Measurements from ENCODE around the gene TBC1D1. TPM values are rescaled to one million over a fixed set of nuclear protein-coding genes. Genes with fewer than 3 reads are reported as not detected.
A peak's percentile ranks its signal among the peaks of the same experiment; 100 is the strongest.
"Not testable (repeated sequence)": the region's sequence is repeated elsewhere in the genome, so short reads cannot be mapped to it uniquely, and the experiment has no call there.

TBC1D1 gene
- total and polyA plus RNA-seq, 3 experiments from 2014 or later: 26.7 to 76.1 (median 73.1) TPM

DNA sequence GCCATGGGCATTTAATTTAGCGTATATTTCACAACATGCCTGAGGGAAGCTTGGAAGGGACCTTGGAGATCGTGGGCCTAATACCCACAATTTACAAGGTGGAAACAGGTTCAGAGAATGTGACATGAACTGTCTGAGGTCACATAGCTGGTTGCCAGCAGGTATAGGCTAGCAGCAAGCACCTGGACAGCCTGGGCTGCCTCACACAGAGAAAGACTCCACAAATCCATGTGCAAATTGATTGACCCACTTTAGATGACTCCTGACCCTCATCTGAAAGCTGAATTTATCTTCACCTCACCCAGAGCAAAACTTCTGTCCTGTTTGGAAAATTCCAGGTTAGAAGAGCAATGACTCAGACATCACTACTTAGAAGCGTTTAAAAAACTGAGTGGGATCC lies 75.2 kb downstream of the TBC1D1 start:
- peaks cover 24 to 30% (median 27%) of the 10 kb centered on the region in 3 donors for H3K4me1 Mint-ChIP-seq
- H3K4me3 Mint-ChIP-seq: no peak overlapping the region
- no peaks in the 10 kb centered on the region for H3K27me3 Mint-ChIP-seq
- Histone ChIP-seq H3K36me3 (ENCODE audit: insufficient read depth, low read length) (no peaks in the 10 kb centered on the region), H3K27me3 (ENCODE audit: insufficient read depth, low read length, poor library complexity, severe bottlenecking) (no peaks in the 10 kb centered on the region), H3K4me1 (ENCODE audit: insufficient read depth, low read length) (no peaks in the 10 kb centered on the region), H3K9me3 (ENCODE audit: low read length) (no peaks in the 10 kb centered on the region), H3K27ac (ENCODE audit: low read depth, low read length) (no peak overlapping the region), H3K4me3 (ENCODE audit: low read length) (no peak overlapping the region)
- H3K36me3 Mint-ChIP-seq: peaks cover 0 to 8% (median 2%) of the 10 kb centered on the region in 3 donors
- H3K27ac Mint-ChIP-seq: no peak overlapping the region
- CTCF ChIA-PET: no interaction called here
- no peak for DNase-seq
- H3K9me3 Mint-ChIP-seq: no peaks in the 10 kb centered on the region
- POLR2A ChIA-PET: no interaction called here

GRCh38 chr4:37967736-37968135 lies 76.9 kb downstream of the TBC1D1 start:
- DNase-seq: no peak
- Mint-ChIP-seq H3K27me3 (no peaks in the 10 kb centered on the region), H3K4me1 (peaks cover 24 to 30% (median 27%) of the 10 kb centered on the region in 3 donors), H3K27ac (no peak overlapping the region), H3K36me3 (peaks cover 0 to 8% (median 2%) of the 10 kb centered on the region in 3 donors), H3K4me3 (no peak overlapping the region), H3K9me3 (no peaks in the 10 kb centered on the region)
- no peaks in the 10 kb centered on the region for H3K4me1 ChIP-seq (ENCODE audit: insufficient read depth, low read length)
- H3K9me3 ChIP-seq (ENCODE audit: low read length): no peaks in the 10 kb centered on the region
- ChIA-PET CTCF (interaction anchor here (1.1 to 1.6 kb wide), 2 partner anchors 10 to 165 kb away, joined by 3 to 5 read pairs; no protein-coding TSS in a partner anchor), POLR2A (no interaction called here)
- H3K27ac ChIP-seq (ENCODE audit: low read depth, low read length): no peak overlapping the region
- H3K4me3 ChIP-seq (ENCODE audit: low read length): no peak overlapping the region
- H3K36me3 ChIP-seq (ENCODE audit: insufficient read depth, low read length): no peaks in the 10 kb centered on the region
- H3K27me3 ChIP-seq (ENCODE audit: insufficient read depth, low read length, poor library complexity, severe bottlenecking): no peaks in the 10 kb centered on the region

DNA sequence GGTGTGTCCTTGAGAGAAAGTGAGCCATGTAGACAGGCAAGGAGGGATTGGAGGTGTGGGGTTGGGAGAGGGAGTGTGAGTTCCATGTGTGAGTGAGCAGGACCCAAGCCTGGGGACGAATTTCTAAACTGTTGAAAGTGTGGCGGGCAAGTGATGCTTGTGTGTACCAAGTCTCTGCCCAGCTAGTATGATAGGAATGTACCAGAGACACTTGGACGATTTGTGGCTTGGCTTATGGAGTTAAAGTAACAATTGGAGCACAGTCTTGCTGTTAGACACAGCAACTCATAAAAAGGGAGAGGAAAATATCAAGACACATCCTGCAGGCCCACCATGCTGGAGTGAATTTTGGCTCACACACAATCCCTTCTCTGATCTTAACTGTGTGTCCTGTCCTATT lies 77.9 kb downstream of the TBC1D1 start:
- DNase-seq: no peak
- Histone ChIP-seq H3K4me1 (ENCODE audit: insufficient read depth, low read length) (no peaks in the 10 kb centered on the region), H3K27me3 (ENCODE audit: insufficient read depth, low read length, poor library complexity, severe bottlenecking) (no peaks in the 10 kb centered on the region), H3K4me3 (ENCODE audit: low read length) (no peak overlapping the region), H3K9me3 (ENCODE audit: low read length) (no peaks in the 10 kb centered on the region), H3K36me3 (ENCODE audit: insufficient read depth, low read length) (no peaks in the 10 kb centered on the region), H3K27ac (ENCODE audit: low read depth, low read length) (no peak overlapping the region)
- Mint-ChIP-seq H3K9me3 (no peaks in the 10 kb centered on the region), H3K27me3 (no peaks in the 10 kb centered on the region), H3K27ac (no peak overlapping the region), H3K4me3 (no peak overlapping the region), H3K36me3 (peaks cover 0 to 8% (median 2%) of the 10 kb centered on the region in 3 donors), H3K4me1 (peaks cover 23 to 29% (median 26%) of the 10 kb centered on the region in 3 donors)
- CTCF ChIA-PET: no interaction called here
- POLR2A ChIA-PET: no interaction called here

DNA sequence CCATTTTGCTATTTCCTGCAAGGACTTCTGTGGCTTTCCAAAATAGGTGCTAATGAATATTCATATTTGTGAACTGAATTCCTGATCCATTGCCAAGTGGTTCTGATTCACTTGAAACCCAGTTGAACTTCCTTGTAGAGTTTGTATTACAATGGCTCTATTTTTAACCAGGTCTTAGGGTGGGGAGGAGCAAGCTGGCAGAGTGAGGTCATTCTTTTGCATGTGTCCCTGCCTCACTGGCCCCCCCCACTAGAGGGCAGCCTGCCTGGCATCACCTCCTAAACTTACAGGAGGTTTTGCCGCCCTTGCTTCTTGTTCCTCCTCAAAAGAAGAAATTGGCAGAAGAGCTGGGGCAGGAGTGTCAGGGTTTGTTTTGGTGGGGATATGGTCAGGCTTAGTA lies 79.8 kb downstream of the TBC1D1 start:
- H3K36me3 ChIP-seq (ENCODE audit: insufficient read depth, low read length): no peaks in the 10 kb centered on the region
- ChIA-PET CTCF (interaction anchor here (1.0 kb wide), 1 partner anchor 23 kb away, joined by 3 read pairs; no protein-coding TSS in a partner anchor), POLR2A (no interaction called here)
- no peaks in the 10 kb centered on the region for H3K27me3 Mint-ChIP-seq
- no peaks in the 10 kb centered on the region for H3K9me3 ChIP-seq (ENCODE audit: low read length)
- H3K9me3 Mint-ChIP-seq: no peaks in the 10 kb centered on the region
- H3K4me1 Mint-ChIP-seq: peaks cover 11 to 14% (median 11%) of the 10 kb centered on the region in 3 donors
- H3K27ac ChIP-seq (ENCODE audit: low read depth, low read length): no peak overlapping the region
- H3K27me3 ChIP-seq (ENCODE audit: insufficient read depth, low read length, poor library complexity, severe bottlenecking): no peaks in the 10 kb centered on the region
- H3K36me3 Mint-ChIP-seq: peaks cover 0 to 8% (median 2%) of the 10 kb centered on the region in 3 donors
- peak overlapping the region in 1 of 8 donors; percentile 24 for H3K27ac Mint-ChIP-seq
- no peak overlapping the region for H3K4me3 Mint-ChIP-seq
- H3K4me1 ChIP-seq (ENCODE audit: insufficient read depth, low read length): no peaks in the 10 kb centered on the region
- DNase-seq: peak; percentile 16 to 67 (median 31)
- H3K4me3 ChIP-seq (ENCODE audit: low read length): no peak overlapping the region

- Mint-ChIP-seq H3K4me1 (peaks cover 11 to 14% (median 14%) of the 10 kb centered on the region in 3 donors), H3K9me3 (no peaks in the 10 kb centered on the region), H3K4me3 (no peak overlapping the region), H3K27ac (peak overlapping the region in 2 of 8 donors; percentile 23 to 38), H3K36me3 (peaks cover 0 to 8% (median 2%) of the 10 kb centered on the region in 3 donors), H3K27me3 (no peaks in the 10 kb centered on the region)
- Histone ChIP-seq H3K36me3 (ENCODE audit: insufficient read depth, low read length) (no peaks in the 10 kb centered on the region), H3K4me1 (ENCODE audit: insufficient read depth, low read length) (no peaks in the 10 kb centered on the region), H3K27me3 (ENCODE audit: insufficient read depth, low read length, poor library complexity, severe bottlenecking) (no peaks in the 10 kb centered on the region), H3K4me3 (ENCODE audit: low read length) (no peak overlapping the region), H3K9me3 (ENCODE audit: low read length) (no peaks in the 10 kb centered on the region), H3K27ac (ENCODE audit: low read depth, low read length) (no peak overlapping the region)
- POLR2A ChIA-PET: no interaction called here
- CTCF ChIA-PET: no interaction called here
- DNase-seq: no peak
These were observed 80.3 kb downstream of the TBC1D1 start for GRCh38 chr4:37971202-37971601.

- ChIA-PET POLR2A (no interaction called here), CTCF (no interaction called here)
- no peak overlapping the region for H3K4me3 Mint-ChIP-seq
- H3K9me3 ChIP-seq (ENCODE audit: low read length): no peaks in the 10 kb centered on the region
- H3K9me3 Mint-ChIP-seq: no peaks in the 10 kb centered on the region
- H3K36me3 ChIP-seq (ENCODE audit: insufficient read depth, low read length): no peaks in the 10 kb centered on the region
- H3K36me3 Mint-ChIP-seq: peaks cover 0 to 8% (median 2%) of the 10 kb centered on the region in 3 donors
- DNase-seq: no peak
- H3K27me3 ChIP-seq (ENCODE audit: insufficient read depth, low read length, poor library complexity, severe bottlenecking): no peaks in the 10 kb centered on the region
- H3K4me1 Mint-ChIP-seq: peaks cover 16 to 27% (median 25%) of the 10 kb centered on the region in 3 donors
- peak overlapping the region in 2 of 8 donors; percentile 3 to 59 for H3K27ac Mint-ChIP-seq
- H3K27ac ChIP-seq (ENCODE audit: low read depth, low read length): no peak overlapping the region
- H3K4me3 ChIP-seq (ENCODE audit: low read length): no peak overlapping the region
- H3K27me3 Mint-ChIP-seq: no peaks in the 10 kb centered on the region
- H3K4me1 ChIP-seq (ENCODE audit: insufficient read depth, low read length): peaks cover 6% of the 10 kb centered on the region
These were observed 82.6 kb downstream of the TBC1D1 start for GRCh38 chr4:37973441-37973840.

DNA sequence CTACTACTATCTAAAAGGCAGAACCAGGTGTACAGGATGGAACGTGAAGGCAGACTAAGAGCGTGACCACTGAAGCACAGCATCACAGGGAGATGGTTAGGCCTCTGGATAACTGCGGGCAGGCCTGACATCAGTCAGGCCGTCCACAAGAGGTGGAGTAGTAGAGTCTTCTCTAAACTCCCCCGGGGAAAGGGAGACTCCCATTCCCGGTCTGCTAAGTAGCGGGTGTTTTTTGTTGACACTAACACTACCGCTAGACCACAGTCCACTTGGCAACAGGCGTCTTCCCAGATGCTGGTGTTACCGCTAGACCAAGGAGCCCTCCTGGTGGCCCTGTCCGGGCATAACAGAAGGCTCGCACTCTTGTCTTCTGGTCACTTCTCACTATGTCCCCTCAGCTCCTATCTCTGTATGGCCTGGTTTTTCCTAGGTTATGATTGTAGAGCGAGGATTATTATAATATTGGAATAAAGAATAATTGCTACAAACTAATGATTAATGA lies 84.5 kb downstream of the TBC1D1 start:
- CTCF ChIA-PET; DNase-seq; POLR2A ChIA-PET; H3K27me3 Mint-ChIP-seq; H3K27me3 ChIP-seq (ENCODE audit: insufficient read depth, low read length, poor library complexity, severe bottlenecking); H3K4me3 ChIP-seq (ENCODE audit: low read length); H3K9me3 ChIP-seq (ENCODE audit: low read length); H3K36me3 Mint-ChIP-seq; H3K27ac ChIP-seq (ENCODE audit: low read depth, low read length); H3K4me1 ChIP-seq (ENCODE audit: insufficient read depth, low read length); H3K9me3 Mint-ChIP-seq; H3K36me3 ChIP-seq (ENCODE audit: insufficient read depth, low read length): not testable (repeated sequence)
- peaks cover 20 to 28% (median 28%) of the 10 kb centered on the region in 3 donors for H3K4me1 Mint-ChIP-seq
- peak overlapping the region in 4 of 8 donors; percentile 13 to 90 (median 55) for H3K27ac Mint-ChIP-seq
- H3K4me3 Mint-ChIP-seq: peak overlapping the region in 3 of 7 donors; percentile 12 to 57 (median 57)

GRCh38 chr4:37976507-37976906 lies 85.6 kb downstream of the TBC1D1 start:
- H3K27ac Mint-ChIP-seq: peak overlapping the region; percentile 33 to 89 (median 76)
- Histone ChIP-seq H3K36me3 (ENCODE audit: insufficient read depth, low read length) (no peaks in the 10 kb centered on the region), H3K27ac (ENCODE audit: low read depth, low read length) (no peak overlapping the region), H3K9me3 (ENCODE audit: low read length) (no peaks in the 10 kb centered on the region), H3K4me3 (ENCODE audit: low read length) (no peak overlapping the region), H3K4me1 (ENCODE audit: insufficient read depth, low read length) (peaks cover 8% of the 10 kb centered on the region), H3K27me3 (ENCODE audit: insufficient read depth, low read length, poor library complexity, severe bottlenecking) (no peaks in the 10 kb centered on the region)
- peaks cover 20 to 35% (median 28%) of the 10 kb centered on the region in 3 donors for H3K4me1 Mint-ChIP-seq
- no peak for DNase-seq
- no peaks in the 10 kb centered on the region for H3K36me3 Mint-ChIP-seq
- POLR2A ChIA-PET: no interaction called here
- H3K9me3 Mint-ChIP-seq: no peaks in the 10 kb centered on the region
- peak overlapping the region; percentile 71 to 89 (median 75) for H3K4me3 Mint-ChIP-seq
- H3K27me3 Mint-ChIP-seq: no peaks in the 10 kb centered on the region
- CTCF ChIA-PET: interaction anchor here (0.7 to 1.6 kb wide), 3 partner anchors 85 to 258 kb away, joined by 3 to 4 read pairs (median 4); no protein-coding TSS in a partner anchor

Data from CD8-positive, alpha-beta memory T cell (primary cell).